Measurements from ENCODE around the gene SMARCB1.

Gene SMARCB1

DNA sequence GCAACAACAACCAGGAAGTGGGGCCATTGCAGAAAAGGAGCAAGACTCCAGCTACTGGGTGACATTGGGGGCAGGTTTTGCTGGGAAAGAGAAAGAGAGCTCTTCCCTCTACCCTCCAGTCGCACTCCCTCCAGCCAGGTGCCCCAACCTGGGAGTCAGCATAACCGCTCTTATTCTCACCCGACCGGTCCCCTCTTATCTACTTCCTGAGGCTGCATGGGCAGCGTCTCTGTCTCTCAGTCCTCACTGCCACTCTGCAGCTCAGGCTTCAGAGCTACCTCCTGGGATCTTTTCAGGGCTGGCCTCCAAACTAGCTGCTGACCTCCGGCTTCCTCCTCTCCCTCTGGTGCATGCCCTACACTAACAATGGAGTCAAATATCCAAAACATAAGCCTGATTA, 41.0 kb upstream of the SMARCB1 start:
- no peak overlapping the region for H3K4me3 ChIP-seq (replicated peaks in 1 of 2; ENCODE audit: low read depth in 2 of 2, low read length in 2 of 2)
- TF ChIP-seq, protein P1, sequence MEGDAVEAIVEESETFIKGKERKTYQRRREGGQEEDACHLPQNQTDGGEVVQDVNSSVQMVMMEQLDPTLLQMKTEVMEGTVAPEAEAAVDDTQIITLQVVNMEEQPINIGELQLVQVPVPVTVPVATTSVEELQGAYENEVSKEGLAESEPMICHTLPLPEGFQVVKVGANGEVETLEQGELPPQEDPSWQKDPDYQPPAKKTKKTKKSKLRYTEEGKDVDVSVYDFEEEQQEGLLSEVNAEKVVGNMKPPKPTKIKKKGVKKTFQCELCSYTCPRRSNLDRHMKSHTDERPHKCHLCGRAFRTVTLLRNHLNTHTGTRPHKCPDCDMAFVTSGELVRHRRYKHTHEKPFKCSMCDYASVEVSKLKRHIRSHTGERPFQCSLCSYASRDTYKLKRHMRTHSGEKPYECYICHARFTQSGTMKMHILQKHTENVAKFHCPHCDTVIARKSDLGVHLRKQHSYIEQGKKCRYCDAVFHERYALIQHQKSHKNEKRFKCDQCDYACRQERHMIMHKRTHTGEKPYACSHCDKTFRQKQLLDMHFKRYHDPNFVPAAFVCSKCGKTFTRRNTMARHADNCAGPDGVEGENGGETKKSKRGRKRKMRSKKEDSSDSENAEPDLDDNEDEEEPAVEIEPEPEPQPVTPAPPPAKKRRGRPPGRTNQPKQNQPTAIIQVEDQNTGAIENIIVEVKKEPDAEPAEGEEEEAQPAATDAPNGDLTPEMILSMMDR (IDR thresholded peaks at IDR 0.05; ENCODE audit: low read depth, low read length) = no peak
- DNase-seq (ENCODE audit: low read depth in 2 of 2) = no peak

- peak overlapping the region; percentile 87 to 93 for H3K4me3 ChIP-seq (replicated peaks in 1 of 2; ENCODE audit: low read depth in 2 of 2, low read length in 2 of 2)
- peak in 1 of 2 donors; percentile 71 for DNase-seq (ENCODE audit: low read depth in 2 of 2)
- TF ChIP-seq, protein P1 (IDR thresholded peaks at IDR 0.05; ENCODE audit: low read depth, low read length) = no peak
Measured at GRCh38 chr22:23749841-23750301, 36.9 kb upstream of the SMARCB1 start.

GRCh38 chr22:23750367-23750713, 36.4 kb upstream of the SMARCB1 start:
- H3K4me3 ChIP-seq (replicated peaks in 1 of 2; ENCODE audit: low read depth in 2 of 2, low read length in 2 of 2) = peak overlapping the region; percentile 87 to 93
- DNase-seq (ENCODE audit: low read depth in 2 of 2) = no peak
- TF ChIP-seq, protein P1 (IDR thresholded peaks at IDR 0.05; ENCODE audit: low read depth, low read length) = no peak

DNA sequence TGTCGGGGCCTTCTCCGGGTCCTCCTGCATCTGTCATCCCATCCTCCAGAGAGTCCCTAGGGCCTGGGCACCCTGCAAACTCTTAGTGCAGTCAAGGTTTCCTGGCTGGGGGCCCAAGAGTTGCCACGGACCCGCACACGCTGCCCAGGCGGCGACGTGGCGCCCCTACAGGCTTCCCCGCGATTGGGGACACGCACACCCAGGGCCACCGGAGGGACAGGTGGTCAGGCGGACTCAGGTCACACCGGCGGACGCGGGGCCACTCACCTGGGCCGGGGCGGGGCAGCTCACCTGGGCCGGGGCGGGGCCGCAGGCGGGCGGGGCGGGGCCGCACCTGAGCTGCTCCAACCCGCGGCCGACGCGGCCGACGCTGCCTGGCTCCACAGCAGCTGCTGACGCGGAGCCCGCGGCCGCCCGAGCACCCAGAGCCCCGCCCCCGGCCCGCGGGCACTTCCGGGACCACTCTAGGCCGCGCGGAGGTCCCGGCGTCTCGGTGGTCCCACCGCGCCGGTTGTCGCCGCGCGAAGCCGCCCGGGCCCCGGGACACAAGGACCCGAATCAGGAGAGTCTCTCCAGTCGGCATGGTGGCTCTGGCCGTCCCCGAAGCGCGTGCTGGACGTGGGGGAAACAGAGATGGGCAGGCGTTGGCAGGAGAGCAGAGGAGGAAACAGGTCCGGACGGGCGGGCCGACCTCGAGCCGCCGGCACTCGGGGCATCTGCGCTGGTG, 35.9 kb upstream of the SMARCB1 start, which contains the start of gene ZNF70:
Gene ZNF70, minus strand, starts transcription at position 399 of the 727 bp plus-strand sequence. CDS start 5,972 bp downstream, outside the sequence.
- TF ChIP-seq, protein P1 (IDR thresholded peaks at IDR 0.05; ENCODE audit: low read depth, low read length) = peak; percentile 13
- H3K4me3 ChIP-seq (replicated peaks in 1 of 2; ENCODE audit: low read depth in 2 of 2, low read length in 2 of 2) = peak within 1 kb of the TSS; percentile 87 to 93

DNA sequence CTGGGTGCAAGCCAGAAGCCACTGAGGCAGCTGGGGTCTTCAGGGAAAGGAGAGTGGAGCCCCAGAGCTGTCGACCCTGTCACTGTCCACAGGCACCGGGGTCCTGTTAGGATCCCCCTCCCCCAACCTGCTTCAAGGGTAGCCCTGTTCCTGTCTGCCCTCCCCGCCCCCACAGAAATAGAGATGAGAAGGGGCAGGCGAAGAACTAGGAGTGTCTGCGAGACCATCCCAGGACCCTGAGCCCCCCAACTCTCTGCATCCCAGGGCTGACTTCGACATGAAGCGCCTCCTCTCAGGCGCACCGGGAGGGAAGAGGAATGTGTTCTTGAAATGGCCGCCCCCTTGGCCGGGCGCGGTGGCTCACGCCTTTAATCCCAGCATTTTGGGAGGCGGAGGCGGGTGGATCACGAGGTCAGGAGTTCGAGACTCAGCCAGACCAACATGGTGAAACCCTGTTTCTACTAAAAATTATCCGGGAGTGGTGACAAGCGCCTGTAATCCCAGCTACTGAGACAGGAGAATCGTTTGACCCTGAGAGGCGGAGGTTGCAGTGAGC, 35.2 kb upstream of the SMARCB1 start:
- TF ChIP-seq, protein P1 (IDR thresholded peaks at IDR 0.05; ENCODE audit: low read depth, low read length) = no peak
- DNase-seq (ENCODE audit: low read depth in 2 of 2) = peak in 1 of 2 donors; percentile 36
- peak overlapping the region; percentile 66 to 93 for H3K4me3 ChIP-seq (replicated peaks in 1 of 2; ENCODE audit: low read depth in 2 of 2, low read length in 2 of 2)

More for the DNA sequence above, 35.9 kb upstream of the SMARCB1 start, which contains the start of gene ZNF70:
- DNase-seq (ENCODE audit: low read depth in 2 of 2) = peak; percentile 69 to 83

DNA sequence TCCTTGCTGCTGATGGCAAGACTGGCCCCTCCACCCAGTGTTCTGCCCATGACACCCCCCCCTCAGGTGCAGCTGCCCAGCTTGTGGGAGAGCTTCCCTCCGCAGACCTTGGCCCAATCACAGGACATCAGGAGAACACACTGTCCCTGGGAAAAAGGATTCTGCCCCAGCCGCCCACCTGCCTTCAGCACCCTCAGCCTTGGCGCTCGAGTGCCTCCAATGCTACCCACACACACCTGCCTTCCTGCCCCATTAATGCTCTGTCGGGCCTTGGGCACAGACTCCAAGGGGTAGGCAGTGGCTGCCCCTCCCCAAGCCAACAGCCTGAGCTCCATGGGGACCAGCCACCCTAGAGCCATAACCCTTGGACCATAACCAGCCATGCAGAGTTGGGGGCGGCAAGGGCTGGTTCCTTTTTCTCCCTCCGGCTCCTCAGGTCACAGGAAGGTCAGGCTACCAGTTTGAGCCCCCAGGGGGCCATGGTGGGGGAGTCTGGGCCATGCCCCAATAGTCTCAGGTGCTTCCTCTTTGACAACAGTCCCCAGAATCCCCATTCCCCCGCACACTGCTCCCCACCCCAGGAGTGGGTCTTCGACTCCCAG, 34.6 kb upstream of the SMARCB1 start:
- DNase-seq (ENCODE audit: low read depth in 2 of 2) = no peak
- H3K4me3 ChIP-seq (replicated peaks in 1 of 2; ENCODE audit: low read depth in 2 of 2, low read length in 2 of 2) = no peak overlapping the region
- TF ChIP-seq, protein P1 (IDR thresholded peaks at IDR 0.05; ENCODE audit: low read depth, low read length) = no peak

Measured in cardiac fibroblast (primary cell).